Inflammatory macrophage treated with lipopolysaccharide for 1 hour (primary cell): ENCODE measurements around the gene CACTIN.

Experiments used
- DNase-seq, 2 donors: peaks; one replicate each; pipeline ENCODE4 v3.0.0-alpha.2; 2020 to 2022

CACTIN gene

GRCh38 chr19:3608079-3608641 lies 18.4 kb downstream of the CACTIN start:
- no peak for DNase-seq

GRCh38 chr19:3607303-3608078 lies 19.1 kb downstream of the CACTIN start:
- peak; percentile 49 to 54 for DNase-seq

- DNase-seq: peak; percentile 41 to 59
Observed at GRCh38 chr19:3606690-3607289, 19.8 kb downstream of the CACTIN start, which contains the start of gene TBXA2R. TSS of gene TBXA2R (minus strand) at chr19:3606875. CDS start at chr19:3600634, 6,241 bp downstream.

- DNase-seq: no peak
Observed at GRCh38 chr19:3606174-3606689, 20.4 kb downstream of the CACTIN start.

- no peak for DNase-seq
Observed at GRCh38 chr19:3605770-3606169, 20.8 kb downstream of the CACTIN start.

- no peak for DNase-seq
Observed at GRCh38 chr19:3605361-3605760, 21.2 kb downstream of the CACTIN start.

- DNase-seq: peak; percentile 21 to 29
Observed at GRCh38 chr19:3604987-3605343, 21.6 kb downstream of the CACTIN start.

GRCh38 chr19:3604227-3604986 lies 22.2 kb downstream of the CACTIN start:
- no peak for DNase-seq

GRCh38 chr19:3603121-3603811 lies 23.3 kb downstream of the CACTIN start:
- DNase-seq: no peak

- DNase-seq: no peak
Observed at GRCh38 chr19:3601021-3601420, 25.6 kb downstream of the CACTIN start.

- no peak for DNase-seq
Observed at GRCh38 chr19:3599776-3600187, 26.8 kb downstream of the CACTIN start.

GRCh38 chr19:3595521-3596061 lies 31.0 kb downstream of the CACTIN start:
- DNase-seq: no peak

- DNase-seq: no peak
Observed at GRCh38 chr19:3593156-3593555, 33.4 kb downstream of the CACTIN start.

- no peak for DNase-seq
Observed at GRCh38 chr19:3591876-3592613, 34.5 kb downstream of the CACTIN start.

- DNase-seq: no peak
Observed at GRCh38 chr19:3590991-3591659, 35.5 kb downstream of the CACTIN start.

GRCh38 chr19:3589949-3590348 lies 36.6 kb downstream of the CACTIN start:
- DNase-seq: no peak

- DNase-seq: no peak
Observed at GRCh38 chr19:3589439-3589838, 37.2 kb downstream of the CACTIN start.

GRCh38 chr19:3586707-3587346 lies 39.8 kb downstream of the CACTIN start:
- DNase-seq: no peak

- peak in 1 of 2 donors; percentile 39 for DNase-seq
Observed at GRCh38 chr19:3586127-3586626, 40.4 kb downstream of the CACTIN start.
